Panc1 (cell line): ENCODE measurements around the gene COL26A1. TPM values are rescaled to one million over a fixed set of nuclear protein-coding genes. Genes with fewer than 3 reads are reported as not detected.
"Not testable (repeated sequence)": the region's sequence is repeated elsewhere in the genome, so short reads cannot be mapped to it uniquely, and the experiment has no call there.

Source experiments
- ATAC-seq: fragments of 200-7000 bp; cut with Tn5 transposase; 2 replicates; pipeline ENCODE4 v1.9.1; 2020; ENCODE audit warnings: mild to moderate bottlenecking, moderate library complexity
- BruUV-seq: library from RNA; stranded (reverse); fragments of 400-500 nt; replicated peaks from 2 replicates; lab custom pipeline; 2021; lab: Mats Ljungman, UMichigan
- CTCF ChIA-PET: fragments of 300-600 bp; sonication (Branson Sonifier 250); formaldehyde crosslinking; loops from one replicate; lab custom pipeline; 2022; ENCODE audit warnings: antibody characterized with exemption; lab: Charles Lee
- POLR2A ChIA-PET: fragments of 300-600 bp; sonication (Branson Sonifier 250); formaldehyde crosslinking; loops from one replicate; lab custom pipeline; 2022; ENCODE audit warnings: antibody characterized with exemption; lab: Charles Lee
- DNase-seq: peaks from one replicate; pipeline ENCODE4 v3.0.0-alpha.2; 2010; ENCODE audit warnings: low read depth, low spot score
- H3K27ac ChIP-seq: 2 replicates; pipeline ENCODE4 v1.5.1; 2011; ENCODE audit warnings: mild to moderate bottlenecking, low read length, inconsistent platforms
- H3K27me3 ChIP-seq: fragments of 200-500 bp; sonication (Bioruptor generic); 2 replicates; pipeline ENCODE4 v1.6.0; 2014; ENCODE audit warnings: low read length, inconsistent platforms; ENCODE audit not compliant: control insufficient read depth, insufficient read depth
- H3K36me3 ChIP-seq: fragments of 200-500 bp; sonication (Bioruptor generic); 2 replicates; pipeline ENCODE4 v1.5.1; 2014; ENCODE audit warnings: inconsistent platforms, mild to moderate bottlenecking, low read length, moderate library complexity; ENCODE audit not compliant: control insufficient read depth, insufficient read depth
- H3K4me1 ChIP-seq: 2 replicates; pipeline ENCODE4 v1.5.1; 2011; ENCODE audit warnings: inconsistent platforms, mild to moderate bottlenecking, low read length, moderate library complexity; ENCODE audit not compliant: control insufficient read depth, insufficient read depth
- H3K4me3 ChIP-seq, 2 experiments: 2 replicates each; pipeline ENCODE4 v1.5.1; 2011 to 2012; ENCODE audit warnings: low read depth in 2 of 2, low read length in 2 of 2, mild to moderate bottlenecking in 2 of 2, inconsistent platforms in 1 of 2, moderate library complexity in 1 of 2
- H3K9me3 ChIP-seq: fragments of 200-500 bp; sonication (Bioruptor generic); 2 replicates; pipeline ENCODE4 v1.5.1; 2014; ENCODE audit warnings: low read depth, mild to moderate bottlenecking, inconsistent platforms, low read length, moderate library complexity; ENCODE audit not compliant: control insufficient read depth, insufficient read depth
- POLR2AphosphoS5 ChIP-seq: IDR thresholded peaks from 2 replicates; pipeline ENCODE4 v1.6.1; 2012; ENCODE audit warnings: mild to moderate bottlenecking, low read depth, low read length, moderate library complexity
- SIN3A ChIP-seq: IDR thresholded peaks from 2 replicates; pipeline ENCODE4 v1.6.1; 2012; ENCODE audit warnings: low read depth, mild to moderate bottlenecking, low read length, moderate library complexity, borderline replicate concordance; ENCODE audit not compliant: insufficient read depth
- TCF7L2 ChIP-seq: IDR thresholded peaks from 2 replicates; pipeline ENCODE4 v1.6.1; 2011; ENCODE audit warnings: mild to moderate bottlenecking, low read depth, low read length, inconsistent platforms
- in situ Hi-C: cut with HindIII; loops from 2 replicates; pipeline ENCODE4 v1.10.0; 2016; ENCODE audit warnings: low sequenced_read_pairs, low pct_unique_long_range_greater_than_20kb
- intact Hi-C: fragments of 100-400 bp; cut with micrococcal nuclease; formaldehyde crosslinking; loops from one replicate; pipeline ENCODE4 v1.10.0; 2022; ENCODE audit not compliant: unreplicated experiment
- total RNA-seq: library from RNA; stranded (reverse); gene quantifications from one replicate; pipeline ENCODE4 v1.2.1, GENCODE V29; 2021; ENCODE audit not compliant: unreplicated experiment
- TF ChIP-seq, protein P1 (sequence below), 2 experiments: IDR thresholded peaks; 2 replicates each; pipeline ENCODE4 v1.6.1; 2011 to 2012; ENCODE audit warnings: low read depth in 2 of 2, control low read depth in 1 of 2, low read length in 1 of 2, mild to moderate bottlenecking in 1 of 2, moderate library complexity in 1 of 2; ENCODE audit not compliant: insufficient read depth in 1 of 2
- TF ChIP-seq, protein P2 (sequence below): fragments of 450-650 bp; IDR thresholded peaks from 2 replicates; pipeline ENCODE4 v1.5.1; 2017; ENCODE audit warnings: mild to moderate bottlenecking

Gene COL26A1
- total RNA-seq, 1 experiment from 2014 or later: 25.8 TPM

DNA sequence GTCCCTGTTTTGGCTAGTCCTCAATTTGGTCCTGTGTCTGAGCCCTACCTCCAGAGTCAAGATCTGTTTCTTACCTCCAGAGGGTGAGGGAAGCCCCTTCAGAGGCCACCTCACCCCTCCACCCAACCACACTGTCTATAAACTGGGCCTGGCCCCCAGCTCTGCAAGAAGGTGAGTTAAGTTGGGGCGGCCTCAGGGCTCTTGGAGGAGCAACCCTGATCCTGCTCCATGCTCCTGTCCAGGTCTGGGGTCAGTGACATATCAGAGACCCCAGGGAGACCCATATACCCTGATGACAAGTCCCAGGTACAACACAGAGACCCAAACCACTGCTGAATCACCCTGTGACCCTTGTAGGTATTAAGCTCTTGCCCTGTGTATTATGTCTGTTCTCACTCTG, 196.9 kb downstream of the COL26A1 start:
- no TSS peak for BruUV-seq

DNA sequence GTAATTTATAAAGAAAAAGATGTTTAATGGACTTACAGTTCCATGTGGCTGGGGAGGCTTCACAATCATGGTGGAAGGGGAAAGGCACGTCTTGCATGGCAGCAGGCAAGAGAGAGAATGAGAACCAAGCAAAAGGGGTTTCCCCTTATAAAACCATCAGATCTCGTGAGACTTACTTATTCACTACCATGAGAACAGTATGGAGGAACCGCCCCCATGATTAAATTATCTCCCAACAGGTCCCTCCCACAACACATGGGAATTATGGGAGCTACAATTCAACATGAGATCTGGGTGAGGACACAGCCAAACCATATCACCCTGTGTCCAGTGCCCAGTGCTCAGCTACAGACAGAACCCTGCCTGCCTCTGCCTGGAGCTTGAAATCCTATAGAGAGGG, 197.3 kb downstream of the COL26A1 start:
- H3K36me3 ChIP-seq, H3K9me3 ChIP-seq, H3K27ac ChIP-seq, intact Hi-C loops, BruUV-seq, H3K27me3 ChIP-seq, DNase-seq, H3K4me1 ChIP-seq, ATAC-seq, in situ Hi-C loops, H3K4me3 ChIP-seq: not testable (repeated sequence)
- ChIA-PET POLR2A (interaction anchor here (0.5 kb wide), 1 partner anchor 63 kb away, joined by 13 read pairs; no protein-coding TSS in a partner anchor), CTCF (interaction anchor here (0.6 kb wide), 1 partner anchor 544 kb away, joined by 3 read pairs; no protein-coding TSS in a partner anchor)

More for the DNA sequence above, 196.9 kb downstream of the COL26A1 start:
- intact Hi-C loops: no loop called here
- TF ChIP-seq, protein P1, sequence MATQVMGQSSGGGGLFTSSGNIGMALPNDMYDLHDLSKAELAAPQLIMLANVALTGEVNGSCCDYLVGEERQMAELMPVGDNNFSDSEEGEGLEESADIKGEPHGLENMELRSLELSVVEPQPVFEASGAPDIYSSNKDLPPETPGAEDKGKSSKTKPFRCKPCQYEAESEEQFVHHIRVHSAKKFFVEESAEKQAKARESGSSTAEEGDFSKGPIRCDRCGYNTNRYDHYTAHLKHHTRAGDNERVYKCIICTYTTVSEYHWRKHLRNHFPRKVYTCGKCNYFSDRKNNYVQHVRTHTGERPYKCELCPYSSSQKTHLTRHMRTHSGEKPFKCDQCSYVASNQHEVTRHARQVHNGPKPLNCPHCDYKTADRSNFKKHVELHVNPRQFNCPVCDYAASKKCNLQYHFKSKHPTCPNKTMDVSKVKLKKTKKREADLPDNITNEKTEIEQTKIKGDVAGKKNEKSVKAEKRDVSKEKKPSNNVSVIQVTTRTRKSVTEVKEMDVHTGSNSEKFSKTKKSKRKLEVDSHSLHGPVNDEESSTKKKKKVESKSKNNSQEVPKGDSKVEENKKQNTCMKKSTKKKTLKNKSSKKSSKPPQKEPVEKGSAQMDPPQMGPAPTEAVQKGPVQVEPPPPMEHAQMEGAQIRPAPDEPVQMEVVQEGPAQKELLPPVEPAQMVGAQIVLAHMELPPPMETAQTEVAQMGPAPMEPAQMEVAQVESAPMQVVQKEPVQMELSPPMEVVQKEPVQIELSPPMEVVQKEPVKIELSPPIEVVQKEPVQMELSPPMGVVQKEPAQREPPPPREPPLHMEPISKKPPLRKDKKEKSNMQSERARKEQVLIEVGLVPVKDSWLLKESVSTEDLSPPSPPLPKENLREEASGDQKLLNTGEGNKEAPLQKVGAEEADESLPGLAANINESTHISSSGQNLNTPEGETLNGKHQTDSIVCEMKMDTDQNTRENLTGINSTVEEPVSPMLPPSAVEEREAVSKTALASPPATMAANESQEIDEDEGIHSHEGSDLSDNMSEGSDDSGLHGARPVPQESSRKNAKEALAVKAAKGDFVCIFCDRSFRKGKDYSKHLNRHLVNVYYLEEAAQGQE (IDR thresholded peaks at IDR 0.05; ENCODE audit: insufficient read depth in 1 of 2, low read depth in 2 of 2, low read length in 1 of 2): no peak
- no peak for TF ChIP-seq SIN3A
- TF ChIP-seq TCF7L2: no peak
- TF ChIP-seq, protein P2, sequence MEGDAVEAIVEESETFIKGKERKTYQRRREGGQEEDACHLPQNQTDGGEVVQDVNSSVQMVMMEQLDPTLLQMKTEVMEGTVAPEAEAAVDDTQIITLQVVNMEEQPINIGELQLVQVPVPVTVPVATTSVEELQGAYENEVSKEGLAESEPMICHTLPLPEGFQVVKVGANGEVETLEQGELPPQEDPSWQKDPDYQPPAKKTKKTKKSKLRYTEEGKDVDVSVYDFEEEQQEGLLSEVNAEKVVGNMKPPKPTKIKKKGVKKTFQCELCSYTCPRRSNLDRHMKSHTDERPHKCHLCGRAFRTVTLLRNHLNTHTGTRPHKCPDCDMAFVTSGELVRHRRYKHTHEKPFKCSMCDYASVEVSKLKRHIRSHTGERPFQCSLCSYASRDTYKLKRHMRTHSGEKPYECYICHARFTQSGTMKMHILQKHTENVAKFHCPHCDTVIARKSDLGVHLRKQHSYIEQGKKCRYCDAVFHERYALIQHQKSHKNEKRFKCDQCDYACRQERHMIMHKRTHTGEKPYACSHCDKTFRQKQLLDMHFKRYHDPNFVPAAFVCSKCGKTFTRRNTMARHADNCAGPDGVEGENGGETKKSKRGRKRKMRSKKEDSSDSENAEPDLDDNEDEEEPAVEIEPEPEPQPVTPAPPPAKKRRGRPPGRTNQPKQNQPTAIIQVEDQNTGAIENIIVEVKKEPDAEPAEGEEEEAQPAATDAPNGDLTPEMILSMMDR: no peak
- no peak for TF ChIP-seq POLR2AphosphoS5
- no peak for DNase-seq
- H3K27me3 ChIP-seq: no peaks in the 10 kb centered on the region
- no peaks in the 10 kb centered on the region for H3K36me3 ChIP-seq
- CTCF ChIA-PET: no interaction called here
- H3K4me3 ChIP-seq: no peak overlapping the region
- no peaks in the 10 kb centered on the region for H3K9me3 ChIP-seq
- POLR2A ChIA-PET: interaction anchor here (0.5 kb wide), 1 partner anchor 64 kb away, joined by 13 read pairs; no protein-coding TSS in a partner anchor
- 0 out of 2 replicates have a peak, but pooled peaks cover 4% of the 10 kb centered on the region for H3K4me1 ChIP-seq
- ATAC-seq: no peak
- H3K27ac ChIP-seq: no peak overlapping the region
- in situ Hi-C loops: no loop called here

DNA sequence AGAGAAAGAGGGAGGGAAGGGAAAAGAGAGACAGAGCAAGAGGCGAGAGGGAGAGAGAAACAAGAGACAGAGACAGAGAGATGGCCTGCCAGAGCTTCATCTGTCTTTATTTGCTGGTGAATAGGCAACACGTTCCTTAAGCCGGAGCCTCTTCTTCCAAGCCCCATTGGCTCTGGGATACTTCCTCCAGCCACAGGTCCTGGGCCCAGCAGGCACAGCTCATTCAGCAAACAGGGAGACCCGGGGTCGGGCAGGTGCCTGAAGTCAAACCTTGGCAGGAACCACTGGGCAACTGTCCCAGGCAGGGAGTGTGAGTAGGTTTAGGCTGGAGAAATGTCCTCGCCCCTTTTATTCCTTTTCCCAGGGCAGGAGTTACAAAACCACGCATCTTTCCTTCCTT, 198.2 kb downstream of the COL26A1 start:
- intact Hi-C loops: no loop called here
- ChIA-PET POLR2A (interaction anchor here (0.6 kb wide), 1 partner anchor 26 kb away, joined by 3 read pairs; no protein-coding TSS in a partner anchor), CTCF (no interaction called here)
- Histone ChIP-seq H3K27me3 (no peaks in the 10 kb centered on the region), H3K9me3 (no peaks in the 10 kb centered on the region), H3K4me3 (no peak overlapping the region), H3K27ac (no peak overlapping the region), H3K4me1 (0 out of 2 replicates have a peak, but pooled peaks cover 4% of the 10 kb centered on the region), H3K36me3 (no peaks in the 10 kb centered on the region)
- in situ Hi-C loops: no loop called here
- no peak for DNase-seq
- no peak for TF ChIP-seq POLR2AphosphoS5
- no peak for TF ChIP-seq TCF7L2
- TF ChIP-seq, protein P1 (IDR thresholded peaks at IDR 0.05; ENCODE audit: insufficient read depth in 1 of 2, low read depth in 2 of 2, low read length in 1 of 2): no peak
- no peak for TF ChIP-seq SIN3A
- TF ChIP-seq, protein P2: no peak
- BruUV-seq: no TSS peak
- no peak for ATAC-seq
